K562 (cell line): ENCODE measurements around the gene SLC5A10. TPM values are rescaled to one million over a fixed set of nuclear protein-coding genes. Genes with fewer than 3 reads are reported as not detected.

Experiments used
- ATAC-seq: fragments of 200-7000 bp; cut with Tn5 transposase; 3 replicates; pipeline ENCODE4 v1.9.1; 2020; ENCODE audit warnings: moderate library complexity
- BruUV-seq: library from RNA; stranded (reverse); fragments of 400-500 nt; replicated peaks from 2 replicates; lab custom pipeline; 2021; lab: Mats Ljungman, UMichigan
- CTCF ChIA-PET: fragments of 300-600 bp; formaldehyde crosslinking; extraction: SDS; loops from one replicate; lab custom pipeline; 2021; ENCODE audit warnings: low intra/inter-chr PET ratio; lab: Yijun Ruan, JAX
- POLR2A ChIA-PET: fragments of 300-600, 350-650 bp; sonication (Branson Sonifier 250); formaldehyde crosslinking; extraction: SDS; loops from one replicate; lab custom pipeline; 2021; ENCODE audit warnings: antibody characterized with exemption, inconsistent platforms; lab: Yijun Ruan, JAX
- DNase-seq, 4 experiments: peaks; one replicate each; pipeline versions ENCODE4 v3.0.0 to v3.0.0-alpha.2; 2011 to 2018; ENCODE audit warnings: low spot score in 3 of 4, mixed read lengths in 3 of 4; ENCODE audit errors: extremely low read depth in 1 of 4
- FAIRE-seq: peaks from 2 replicates; lab custom pipeline; 2011; peaks lifted over from hg19 to GRCh38; lab: Jason Lieb, UNC
- H2AFZ ChIP-seq: 2 replicates; pipeline ENCODE4 v1.6.0; 2011; ENCODE audit warnings: low read depth, low read length, control low read depth, inconsistent platforms
- H3K27ac ChIP-seq: fragments of 200-600 bp; 3 replicates; pipeline ENCODE4 v1.8.0; 2011; ENCODE audit warnings: low read depth, mild to moderate bottlenecking, control low read depth, inconsistent platforms, low read length, moderate library complexity, mixed read lengths; ENCODE audit errors: extremely low read depth
- H3K27me3 ChIP-seq, 2 experiments: fragments of 300-600 bp in 1 of 2; 2 replicates in 1 of 2; 3 replicates in 1 of 2; pipeline versions ENCODE4 v1.6.0 to v1.8.0; 2011; ENCODE audit warnings: inconsistent platforms in 2 of 2, low read length in 2 of 2, mild to moderate bottlenecking in 1 of 2, mixed read lengths in 1 of 2, moderate library complexity in 1 of 2; ENCODE audit not compliant: control insufficient read depth in 2 of 2, insufficient read depth in 2 of 2
- H3K36me3 ChIP-seq: fragments of 300-600 bp; 3 replicates; pipeline ENCODE4 v1.8.0; 2011; ENCODE audit warnings: mild to moderate bottlenecking, low read length, inconsistent platforms; ENCODE audit not compliant: control insufficient read depth, insufficient read depth
- H3K4me1 ChIP-seq, 2 experiments: fragments of 200-600 bp in 1 of 2; replicated peaks in 1 of 2; 2 replicates in 1 of 2; 3 replicates in 1 of 2; pipeline versions ENCODE4 v1.5.1 to v1.8.0; 2011; ENCODE audit warnings: inconsistent platforms in 2 of 2, low read length in 2 of 2, mild to moderate bottlenecking in 1 of 2, mixed read lengths in 1 of 2, moderate library complexity in 1 of 2; ENCODE audit not compliant: control insufficient read depth in 2 of 2, insufficient read depth in 2 of 2
- H3K4me2 ChIP-seq: 2 replicates; pipeline ENCODE4 v1.6.1; 2011; ENCODE audit warnings: low read length, control low read depth, inconsistent platforms, mixed read lengths; ENCODE audit not compliant: insufficient read depth
- H3K4me3 ChIP-seq: fragments of 200-600 bp; sonication (generic), shearing (Covaris generic); 2 replicates; pipeline ENCODE4 v1.5.1; 2016; ENCODE audit warnings: control low read depth, inconsistent platforms
- H3K79me2 ChIP-seq: fragments of 200-600 bp; 3 replicates; pipeline ENCODE4 v1.8.0; 2011; ENCODE audit warnings: low read length, inconsistent platforms; ENCODE audit not compliant: control insufficient read depth, insufficient read depth
- H3K9ac ChIP-seq, 2 experiments: 2 replicates each; pipeline versions ENCODE4 v1.6.0 to v1.6.1; 2011; ENCODE audit warnings: low read depth in 2 of 2, low read length in 2 of 2, control low read depth in 1 of 2, inconsistent platforms in 1 of 2, mild to moderate bottlenecking in 1 of 2, mixed read lengths in 1 of 2; ENCODE audit not compliant: insufficient read depth in 1 of 2
- H3K9me1 ChIP-seq: one replicate; pipeline ENCODE4 v1.6.0; 2011; ENCODE audit warnings: inconsistent platforms, mild to moderate bottlenecking, low read length, moderate library complexity; ENCODE audit not compliant: control insufficient read depth, insufficient read depth
- H3K9me3 ChIP-seq: replicated peaks from 2 replicates; pipeline ENCODE4 v1.5.1; 2011; ENCODE audit warnings: low read depth, low read length, inconsistent platforms; ENCODE audit not compliant: control insufficient read depth, insufficient read depth
- H4K20me1 ChIP-seq: replicated peaks from 2 replicates; pipeline ENCODE4 v1.6.1; 2011; ENCODE audit warnings: low read length, inconsistent platforms, mixed read lengths; ENCODE audit not compliant: control insufficient read depth, insufficient read depth
- CEBPB ChIP-seq: fragments of 450-650 bp; IDR thresholded peaks from 2 replicates; pipeline ENCODE4 v1.6.1; 2016; ENCODE audit warnings: missing genetic modification characterization, missing compliant biosample characterization
- COPS2 ChIP-seq: fragments of 450-650 bp; conservative IDR thresholded peaks from 2 replicates; pipeline ENCODE4 v1.6.1; 2016; ENCODE audit warnings: mild to moderate bottlenecking, moderate library complexity
- EHMT2 ChIP-seq: fragments of 450-650 bp; IDR thresholded peaks from 2 replicates; pipeline ENCODE4 v1.6.1; 2018; ENCODE audit warnings: antibody characterized with exemption
- FOSL1 ChIP-seq: fragments of 200-800 bp; sonication (Bioruptor generic); conservative IDR thresholded peaks from 2 replicates; pipeline ENCODE4 v1.6.1; 2016; ENCODE audit warnings: missing genetic modification characterization, missing compliant biosample characterization
- KLF16 ChIP-seq: IDR thresholded peaks from 2 replicates; pipeline ENCODE4 v1.6.1; 2016; ENCODE audit warnings: antibody characterized with exemption
- MEF2A ChIP-seq: IDR thresholded peaks from 2 replicates; pipeline ENCODE4 v1.6.1; 2011; ENCODE audit warnings: low read depth, mild to moderate bottlenecking, low read length, moderate library complexity; ENCODE audit not compliant: control insufficient read depth
- NR3C1 ChIP-seq: sonication (generic); formaldehyde crosslinking; IDR thresholded peaks from 2 replicates; pipeline ENCODE4 v1.8.1; 2022; ENCODE audit warnings: missing genetic modification reagents
- PHF20 ChIP-seq: fragments of 450-650 bp; IDR thresholded peaks from 2 replicates; pipeline ENCODE4 v1.6.1; 2018; ENCODE audit not compliant: partially characterized antibody
- PHF8 ChIP-seq: fragments of 200-600 bp; sonication (generic); IDR thresholded peaks from 2 replicates; pipeline ENCODE4 v1.6.1; 2012; ENCODE audit warnings: mixed run types, mild to moderate bottlenecking, inconsistent platforms, low read length, moderate library complexity, borderline replicate concordance
- RBM34 ChIP-seq: fragments of 200-400 bp; formaldehyde crosslinking; IDR thresholded peaks from 2 replicates; pipeline ENCODE4 v1.6.1; 2018; ENCODE audit warnings: low read length, borderline replicate concordance; ENCODE audit not compliant: insufficient read depth
- SRSF9 ChIP-seq: fragments of 200-400 bp; formaldehyde crosslinking; IDR thresholded peaks from 2 replicates; pipeline ENCODE4 v1.6.1; 2017; ENCODE audit warnings: low read depth, low read length, borderline replicate concordance
- TAF1 ChIP-seq: IDR thresholded peaks from 2 replicates; pipeline ENCODE4 v1.6.1; 2011; ENCODE audit warnings: mild to moderate bottlenecking, low read length, moderate library complexity; ENCODE audit not compliant: insufficient read depth, control insufficient read depth, severe bottlenecking; ENCODE audit errors: extremely low read depth
- TRIM28 ChIP-seq: fragments of 450-650 bp; IDR thresholded peaks from 2 replicates; pipeline ENCODE4 v1.6.1; 2017
- ZNF583 ChIP-seq: fragments of 250-450 bp; sonication (Bioruptor Pico); IDR thresholded peaks from 2 replicates; pipeline ENCODE4 v1.4.0; 2020
- WGBS: fragments of 100-300 bp; shearing (Covaris generic); methylation state at CpG from one replicate; pipeline ENCODE4 v1.1.6; 2016; ENCODE audit warnings: low coverage, mixed read lengths; ENCODE audit not compliant: insufficient coverage; ENCODE audit errors: missing lambda C conversion rate; 5-methylcytosine and 5-hydroxymethylcytosine counted together
- in situ Hi-C: fragments of 300-500 bp; cut with MboI; formaldehyde crosslinking; loops from 4 replicates; pipeline ENCODE4 v1.15.0; 2018; ENCODE audit warnings: inconsistent platforms, mixed read lengths
- intact Hi-C: fragments of 100-400 bp; cut with micrococcal nuclease; formaldehyde crosslinking; loops from 2 replicates; pipeline ENCODE4 v1.14.2; 2022
- polyA plus RNA-seq, 8 experiments: library from polyadenylated mRNA; depleted of rRNA in 4 of 8; stranded (reverse) in 5 of 8; unstranded in 3 of 8; fragments of >200 nt; fragmentation: Nextera tagmentation in 2 of 8; fragmentation: Illumina TruSeq in 1 of 8; extraction: Ambion mirVana in 2 of 8; extraction: Trizol in 1 of 8; gene quantifications; 2 replicates each; pipeline versions ENCODE4 v1.2.1 to v1.2.3, GENCODE V29; 2011 to 2014; ENCODE audit warnings: inconsistent platforms in 1 of 8, missing spikeins in 1 of 8
- total RNA-seq, 7 experiments: library from RNA; depleted of rRNA in 6 of 7; stranded (reverse); fragments of >200 nt in 6 of 7; fragmentation: Illumina TruSeq in 2 of 7; extraction: Trizol in 2 of 7; gene quantifications; 2 replicates each; pipeline versions ENCODE4 v1.2.1 to v1.2.3, GENCODE V29; 2011 to 2021; ENCODE audit warnings: low replicate concordance in 1 of 7
- TF ChIP-seq, protein P1 (sequence below): fragments of 450-650 bp; formaldehyde crosslinking; IDR thresholded peaks from 2 replicates; pipeline ENCODE4 v1.4.0; 2020; ENCODE audit warnings: mild to moderate bottlenecking, moderate library complexity
- TF ChIP-seq, protein P2 (sequence below), 2 experiments: fragments of 450-650 bp; conservative IDR thresholded peaks; 2 replicates each; pipeline ENCODE4 v1.6.1; 2017; ENCODE audit warnings: mild to moderate bottlenecking in 2 of 2, moderate library complexity in 2 of 2
- TF ChIP-seq, protein P3 (sequence below): fragments of 450-650 bp; IDR thresholded peaks from one replicate; pipeline ENCODE4 v1.6.1; 2018; ENCODE audit warnings: mild to moderate bottlenecking, moderate library complexity; ENCODE audit not compliant: partially characterized antibody

The SLC5A10 gene
- total and polyA plus RNA-seq, 9 of the 15 experiments (the other 6 are each of a cell fraction or from before 2014, with no cell fraction given), result 0.03 to 0.09 (median 0.03) TPM; not detected in 5

DNA sequence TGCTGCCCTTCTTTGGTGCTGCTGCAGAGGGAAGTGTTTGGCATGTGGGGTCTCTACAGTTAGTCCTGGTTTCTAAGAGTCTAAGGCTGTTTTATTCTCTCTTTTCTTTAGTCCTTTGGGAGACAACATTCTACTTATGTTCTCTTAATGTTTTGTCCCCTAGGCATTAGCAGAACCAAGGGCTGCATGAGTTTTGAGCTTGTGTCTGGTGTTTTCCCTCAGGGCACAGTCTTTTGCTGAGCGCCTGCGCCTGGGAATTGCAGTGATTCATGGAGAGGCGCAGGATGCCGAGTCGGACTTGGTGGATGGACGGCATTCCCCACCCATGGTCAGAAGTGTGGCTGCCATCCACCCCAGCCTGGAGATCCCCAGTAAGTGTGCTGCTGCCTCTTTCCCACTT lies 41.1 kb upstream of the SLC5A10 start:
- no peak overlapping the region for H2AFZ ChIP-seq
- no peaks in the 10 kb centered on the region for H3K79me2 ChIP-seq
- no peak for FAIRE-seq
- in situ Hi-C loops, result no loop called here
- no peak overlapping the region for H3K27ac ChIP-seq
- no peak overlapping the region for H3K4me2 ChIP-seq
- H3K4me1 ChIP-seq, result no peaks in the 10 kb centered on the region
- CTCF ChIA-PET, result no interaction called here
- no peaks in the 10 kb centered on the region for H4K20me1 ChIP-seq
- ATAC-seq, result no peak
- no TSS peak for BruUV-seq
- no peaks in the 10 kb centered on the region for H3K9me1 ChIP-seq
- H3K9ac ChIP-seq, result no peak overlapping the region
- H3K4me3 ChIP-seq, result no peak overlapping the region
- POLR2A ChIA-PET, result no interaction called here
- intact Hi-C loops, result no loop called here
- no peaks in the 10 kb centered on the region for H3K9me3 ChIP-seq
- no peaks in the 10 kb centered on the region for H3K27me3 ChIP-seq
- H3K36me3 ChIP-seq, result peaks cover 46% of the 10 kb centered on the region
- WGBS, result 98% methylated on average over 6 of the region's 6 CpGs
- no peak for DNase-seq
- TF ChIP-seq COPS2 (no peak), ZNF583 (no peak), FOSL1 (tag) (no peak), PHF20 (no peak), MEF2A (no peak), NR3C1 (CRISPR knock-in tag) (no peak), PHF8 (no peak), EHMT2 (no peak), TAF1 (no peak), CEBPB (no peak), KLF16 (no peak), TRIM28 (no peak), RBM34 (no peak), SRSF9 (no peak)
- TF ChIP-seq, protein P1, sequence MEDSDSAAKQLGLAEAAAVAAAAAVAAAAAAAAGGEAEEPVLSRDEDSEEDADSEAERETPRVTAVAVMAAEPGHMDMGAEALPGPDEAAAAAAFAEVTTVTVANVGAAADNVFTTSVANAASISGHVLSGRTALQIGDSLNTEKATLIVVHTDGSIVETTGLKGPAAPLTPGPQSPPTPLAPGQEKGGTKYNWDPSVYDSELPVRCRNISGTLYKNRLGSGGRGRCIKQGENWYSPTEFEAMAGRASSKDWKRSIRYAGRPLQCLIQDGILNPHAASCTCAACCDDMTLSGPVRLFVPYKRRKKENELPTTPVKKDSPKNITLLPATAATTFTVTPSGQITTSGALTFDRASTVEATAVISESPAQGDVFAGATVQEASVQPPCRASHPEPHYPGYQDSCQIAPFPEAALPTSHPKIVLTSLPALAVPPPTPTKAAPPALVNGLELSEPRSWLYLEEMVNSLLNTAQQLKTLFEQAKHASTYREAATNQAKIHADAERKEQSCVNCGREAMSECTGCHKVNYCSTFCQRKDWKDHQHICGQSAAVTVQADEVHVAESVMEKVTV (CRISPR knock-in tag), result no peak
- TF ChIP-seq, protein P2, sequence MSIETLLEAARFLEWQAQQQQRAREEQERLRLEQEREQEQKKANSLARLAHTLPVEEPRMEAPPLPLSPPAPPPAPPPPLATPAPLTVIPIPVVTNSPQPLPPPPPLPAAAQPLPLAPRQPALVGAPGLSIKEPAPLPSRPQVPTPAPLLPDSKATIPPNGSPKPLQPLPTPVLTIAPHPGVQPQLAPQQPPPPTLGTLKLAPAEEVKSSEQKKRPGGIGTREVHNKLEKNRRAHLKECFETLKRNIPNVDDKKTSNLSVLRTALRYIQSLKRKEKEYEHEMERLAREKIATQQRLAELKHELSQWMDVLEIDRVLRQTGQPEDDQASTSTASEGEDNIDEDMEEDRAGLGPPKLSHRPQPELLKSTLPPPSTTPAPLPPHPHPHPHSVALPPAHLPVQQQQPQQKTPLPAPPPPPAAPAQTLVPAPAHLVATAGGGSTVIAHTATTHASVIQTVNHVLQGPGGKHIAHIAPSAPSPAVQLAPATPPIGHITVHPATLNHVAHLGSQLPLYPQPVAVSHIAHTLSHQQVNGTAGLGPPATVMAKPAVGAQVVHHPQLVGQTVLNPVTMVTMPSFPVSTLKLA (conservative IDR thresholded peaks at IDR 0.05), result no peak
- TF ChIP-seq, protein P3, sequence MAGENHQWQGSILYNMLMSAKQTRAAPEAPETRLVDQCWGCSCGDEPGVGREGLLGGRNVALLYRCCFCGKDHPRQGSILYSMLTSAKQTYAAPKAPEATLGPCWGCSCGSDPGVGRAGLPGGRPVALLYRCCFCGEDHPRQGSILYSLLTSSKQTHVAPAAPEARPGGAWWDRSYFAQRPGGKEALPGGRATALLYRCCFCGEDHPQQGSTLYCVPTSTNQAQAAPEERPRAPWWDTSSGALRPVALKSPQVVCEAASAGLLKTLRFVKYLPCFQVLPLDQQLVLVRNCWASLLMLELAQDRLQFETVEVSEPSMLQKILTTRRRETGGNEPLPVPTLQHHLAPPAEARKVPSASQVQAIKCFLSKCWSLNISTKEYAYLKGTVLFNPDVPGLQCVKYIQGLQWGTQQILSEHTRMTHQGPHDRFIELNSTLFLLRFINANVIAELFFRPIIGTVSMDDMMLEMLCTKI, result no peak
